Measurements from ENCODE around the gene GNAS.
"Not testable (repeated sequence)": the region's sequence is repeated elsewhere in the genome, so short reads cannot be mapped to it uniquely, and the experiment has no call there.

GNAS gene

GRCh38 chr20:58938541-58938940, 86.0 kb downstream of the GNAS start:
- TF ChIP-seq CTCF (IDR thresholded peaks at IDR 0.05; ENCODE audit: low read depth, low read length, missing control alignments): no peak
- no peak for DNase-seq (ENCODE audit: extremely low read depth, low read depth)
- no peak overlapping the region for H3K4me3 ChIP-seq (replicated peaks; ENCODE audit: low read depth, low read length)

GRCh38 chr20:58941471-58941870, 89.0 kb downstream of the GNAS start:
- no peak for TF ChIP-seq CTCF (IDR thresholded peaks at IDR 0.05; ENCODE audit: low read depth, low read length, missing control alignments)
- no peak overlapping the region for H3K4me3 ChIP-seq (replicated peaks; ENCODE audit: low read depth, low read length)
- DNase-seq (ENCODE audit: extremely low read depth, low read depth): no peak

DNA sequence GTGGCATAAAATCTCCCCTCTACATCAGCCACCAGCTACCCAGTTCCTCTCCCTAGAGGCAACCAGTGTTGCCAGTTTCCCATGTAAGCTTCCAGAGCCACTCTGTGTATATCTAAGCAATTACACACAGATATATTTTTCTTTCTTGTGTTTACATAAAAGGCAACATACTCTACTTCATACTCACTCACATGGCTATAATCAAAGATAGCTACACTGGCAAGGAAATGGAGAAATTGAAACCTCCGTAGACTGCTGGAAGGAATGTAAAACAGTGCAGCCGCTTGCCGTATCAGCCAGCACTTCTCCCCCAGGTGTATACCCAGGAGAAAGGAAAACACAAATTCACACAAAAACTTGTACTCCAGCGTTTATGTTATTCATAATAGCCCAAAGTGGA, 90.0 kb downstream of the GNAS start:
- DNase-seq (ENCODE audit: extremely low read depth, low read depth): no peak
- no peak overlapping the region for H3K4me3 ChIP-seq (replicated peaks; ENCODE audit: low read depth, low read length)
- TF ChIP-seq CTCF (IDR thresholded peaks at IDR 0.05; ENCODE audit: low read depth, low read length, missing control alignments): no peak

- no peak for DNase-seq (ENCODE audit: extremely low read depth, low read depth)
- no peak overlapping the region for H3K4me3 ChIP-seq (replicated peaks; ENCODE audit: low read depth, low read length)
- TF ChIP-seq CTCF (IDR thresholded peaks at IDR 0.05; ENCODE audit: low read depth, low read length, missing control alignments): no peak
These were observed 92.1 kb downstream of the GNAS start for GRCh38 chr20:58944610-58945009.

- DNase-seq (ENCODE audit: extremely low read depth, low read depth): no peak
- no peak for TF ChIP-seq CTCF (IDR thresholded peaks at IDR 0.05; ENCODE audit: low read depth, low read length, missing control alignments)
- no peak overlapping the region for H3K4me3 ChIP-seq (replicated peaks; ENCODE audit: low read depth, low read length)
These were observed 93.6 kb downstream of the GNAS start for GRCh38 chr20:58945965-58946631.

GRCh38 chr20:58947797-58948388, 95.4 kb downstream of the GNAS start:
- not testable (repeated sequence) for DNase-seq (ENCODE audit: extremely low read depth, low read depth); H3K4me3 ChIP-seq (replicated peaks; ENCODE audit: low read depth, low read length)

DNA sequence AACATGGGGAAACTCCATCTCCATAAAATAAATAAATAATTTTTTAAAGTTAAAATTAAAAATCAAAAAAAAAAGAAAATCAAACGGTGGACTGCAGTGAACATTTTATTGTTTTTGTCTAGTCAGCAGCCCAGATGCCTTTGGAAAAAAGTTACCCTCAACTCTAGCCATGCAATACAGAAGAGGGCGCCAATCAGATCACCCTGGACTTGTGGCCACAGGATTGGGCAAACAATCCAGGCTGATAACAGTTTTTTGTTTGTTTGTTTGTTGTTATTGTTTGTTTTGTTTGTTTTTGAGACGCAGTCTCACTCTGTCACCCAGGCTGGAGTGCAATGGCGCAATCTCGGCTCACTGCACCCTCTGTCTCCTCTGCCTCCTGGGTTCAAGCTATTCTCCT, 98.1 kb downstream of the GNAS start:
- TF ChIP-seq CTCF (IDR thresholded peaks at IDR 0.05; ENCODE audit: low read depth, low read length, missing control alignments): no peak
- DNase-seq (ENCODE audit: extremely low read depth, low read depth): no peak
- no peak overlapping the region for H3K4me3 ChIP-seq (replicated peaks; ENCODE audit: low read depth, low read length)
